ENCODE measurements around the gene MEI1.

DNA sequence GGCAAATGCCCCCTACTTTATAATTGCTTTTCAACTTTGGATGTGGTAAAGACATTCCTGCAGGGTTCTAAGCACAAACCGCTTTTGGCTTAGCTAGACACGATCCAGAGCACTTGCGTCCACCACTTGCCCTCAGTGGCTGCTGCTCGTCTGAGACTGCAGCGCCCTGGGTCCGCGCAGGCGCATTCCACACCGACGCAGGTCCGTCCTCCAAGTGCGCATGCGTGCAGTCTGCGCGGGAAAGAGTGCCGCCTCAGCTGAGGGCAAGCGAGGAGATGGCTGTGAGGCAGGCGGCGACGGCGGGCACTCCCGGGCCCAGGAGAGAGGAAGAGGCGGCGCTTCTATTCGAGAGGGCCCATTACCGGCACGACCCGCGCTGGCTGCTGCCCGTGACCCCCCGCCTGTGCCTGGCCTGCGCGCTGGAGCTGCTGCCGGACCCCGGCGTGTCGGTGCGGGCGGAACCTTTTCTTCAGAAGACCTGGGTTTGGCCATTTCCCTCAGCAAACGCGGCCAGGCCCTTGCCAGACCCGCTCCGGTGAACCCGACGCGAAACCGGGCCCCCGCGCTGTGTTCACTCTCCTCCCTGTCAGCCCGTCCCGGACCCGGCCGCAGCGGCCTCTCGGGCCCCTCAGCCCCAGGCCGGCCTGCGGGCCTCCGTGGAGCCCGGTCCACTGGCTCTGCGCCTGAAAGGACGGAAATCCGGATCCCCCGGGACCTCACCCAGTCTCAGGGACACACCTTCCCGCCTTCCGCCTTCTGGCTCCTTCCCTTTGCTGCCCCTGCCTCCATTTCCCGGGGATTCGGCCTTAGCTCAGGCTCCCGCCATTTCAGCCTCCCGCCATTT is at the start of gene MEI1:
- TF ChIP-seq ZNF263 (CRISPR knock-in tag; IDR thresholded peaks at IDR 0.05; ENCODE audit: low read depth) (no peak), IRF2 (CRISPR knock-in tag; IDR thresholded peaks at IDR 0.05; ENCODE audit: borderline replicate concordance, low read depth) (no peak), ZNF138 (CRISPR knock-in tag; conservative IDR thresholded peaks at IDR 0.05) (no peak)
- TF ChIP-seq, protein P1, sequence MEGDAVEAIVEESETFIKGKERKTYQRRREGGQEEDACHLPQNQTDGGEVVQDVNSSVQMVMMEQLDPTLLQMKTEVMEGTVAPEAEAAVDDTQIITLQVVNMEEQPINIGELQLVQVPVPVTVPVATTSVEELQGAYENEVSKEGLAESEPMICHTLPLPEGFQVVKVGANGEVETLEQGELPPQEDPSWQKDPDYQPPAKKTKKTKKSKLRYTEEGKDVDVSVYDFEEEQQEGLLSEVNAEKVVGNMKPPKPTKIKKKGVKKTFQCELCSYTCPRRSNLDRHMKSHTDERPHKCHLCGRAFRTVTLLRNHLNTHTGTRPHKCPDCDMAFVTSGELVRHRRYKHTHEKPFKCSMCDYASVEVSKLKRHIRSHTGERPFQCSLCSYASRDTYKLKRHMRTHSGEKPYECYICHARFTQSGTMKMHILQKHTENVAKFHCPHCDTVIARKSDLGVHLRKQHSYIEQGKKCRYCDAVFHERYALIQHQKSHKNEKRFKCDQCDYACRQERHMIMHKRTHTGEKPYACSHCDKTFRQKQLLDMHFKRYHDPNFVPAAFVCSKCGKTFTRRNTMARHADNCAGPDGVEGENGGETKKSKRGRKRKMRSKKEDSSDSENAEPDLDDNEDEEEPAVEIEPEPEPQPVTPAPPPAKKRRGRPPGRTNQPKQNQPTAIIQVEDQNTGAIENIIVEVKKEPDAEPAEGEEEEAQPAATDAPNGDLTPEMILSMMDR (IDR thresholded peaks at IDR 0.05), result no peak

Measured in WTC11 (cell line).